Astrocyte (in vitro differentiated cells and primary cell): ENCODE measurements around the gene ISG15. TPM values are rescaled to one million over a fixed set of nuclear protein-coding genes. Genes with fewer than 3 reads are reported as not detected.

Source experiments
- DNase-seq: peaks from one replicate; pipeline ENCODE4 v3.0.0-alpha.2; 2010; ENCODE audit warnings: low read depth
- FAIRE-seq: peaks from 2 replicates; lab custom pipeline; 2011; peaks lifted over from hg19 to GRCh38; lab: Jason Lieb, UNC
- H2AFZ ChIP-seq: 2 replicates; pipeline ENCODE4 v1.6.0; 2012; ENCODE audit warnings: low read depth, low read length, inconsistent platforms
- H3K27ac ChIP-seq: 2 replicates; pipeline ENCODE4 v1.5.1; 2011; ENCODE audit warnings: low read depth, low read length, inconsistent platforms
- H3K27me3 ChIP-seq: 2 replicates; pipeline ENCODE4 v1.6.0; 2011; ENCODE audit warnings: low read length, inconsistent platforms; ENCODE audit not compliant: insufficient read depth
- H3K36me3 ChIP-seq: 2 replicates; pipeline ENCODE4 v1.5.1; 2011; ENCODE audit warnings: low read length, inconsistent platforms; ENCODE audit not compliant: insufficient read depth
- H3K4me1 ChIP-seq: 2 replicates; pipeline ENCODE4 v1.5.1; 2011; ENCODE audit warnings: low read length, inconsistent platforms; ENCODE audit not compliant: insufficient read depth
- H3K4me2 ChIP-seq: 2 replicates; pipeline ENCODE4 v1.6.0; 2012; ENCODE audit warnings: low read length, inconsistent platforms
- H3K4me3 ChIP-seq: 2 replicates; pipeline ENCODE4 v1.5.1; 2011; ENCODE audit warnings: low read depth, mild to moderate bottlenecking, low read length, inconsistent platforms; ENCODE audit not compliant: insufficient read depth
- H3K79me2 ChIP-seq: 2 replicates; pipeline ENCODE4 v1.6.0; 2012; ENCODE audit warnings: mild to moderate bottlenecking, low read length, inconsistent platforms; ENCODE audit not compliant: insufficient read depth
- H3K9ac ChIP-seq: 2 replicates; pipeline ENCODE4 v1.6.0; 2012; ENCODE audit warnings: mild to moderate bottlenecking, low read length, inconsistent platforms
- H3K9me3 ChIP-seq: 2 replicates; pipeline ENCODE4 v1.5.1; 2012; ENCODE audit warnings: low read depth, mild to moderate bottlenecking, low read length, inconsistent platforms; ENCODE audit not compliant: insufficient read depth
- H4K20me1 ChIP-seq: 2 replicates; pipeline ENCODE4 v1.6.0; 2012; ENCODE audit warnings: low read length, inconsistent platforms; ENCODE audit not compliant: insufficient read depth
- H3K27ac Mint-ChIP-seq: one replicate; pipeline ENCODE4 v1.8.0; 2021; ENCODE audit warnings: mild to moderate bottlenecking, mixed read lengths; ENCODE audit not compliant: unreplicated experiment
- H3K27me3 Mint-ChIP-seq: one replicate; pipeline ENCODE4 v1.8.0; 2021; ENCODE audit warnings: low read depth, mixed read lengths; ENCODE audit not compliant: unreplicated experiment
- H3K36me3 Mint-ChIP-seq: one replicate; pipeline ENCODE4 v1.8.0; 2021; ENCODE audit warnings: low read depth, mixed read lengths; ENCODE audit not compliant: unreplicated experiment
- H3K4me1 Mint-ChIP-seq: one replicate; pipeline ENCODE4 v1.8.0; 2021; ENCODE audit warnings: low read depth, mixed read lengths; ENCODE audit not compliant: unreplicated experiment
- H3K4me3 Mint-ChIP-seq: one replicate; pipeline ENCODE4 v1.8.0; 2021; ENCODE audit warnings: mild to moderate bottlenecking, moderate library complexity, mixed read lengths; ENCODE audit not compliant: unreplicated experiment
- H3K9me3 Mint-ChIP-seq: one replicate; pipeline ENCODE4 v1.8.0; 2021; ENCODE audit warnings: mild to moderate bottlenecking, mixed read lengths; ENCODE audit not compliant: unreplicated experiment
- CTCF ChIP-seq: IDR thresholded peaks from 2 replicates; pipeline ENCODE4 v1.5.1; 2011; ENCODE audit warnings: low read depth, mild to moderate bottlenecking, inconsistent platforms, low read length, moderate library complexity; ENCODE audit not compliant: insufficient read depth
- EZH2 ChIP-seq: IDR thresholded peaks from 2 replicates; pipeline ENCODE4 v1.6.1; 2012; ENCODE audit warnings: mild to moderate bottlenecking, low read length, inconsistent platforms; ENCODE audit not compliant: insufficient read depth
- total RNA-seq: library from RNA; stranded (reverse); gene quantifications from 2 replicates; pipeline ENCODE4 v1.2.1, GENCODE V29; 2021

The ISG15 gene
- total RNA-seq, 1 donor from 2014 or later, result 1,830 TPM

DNA sequence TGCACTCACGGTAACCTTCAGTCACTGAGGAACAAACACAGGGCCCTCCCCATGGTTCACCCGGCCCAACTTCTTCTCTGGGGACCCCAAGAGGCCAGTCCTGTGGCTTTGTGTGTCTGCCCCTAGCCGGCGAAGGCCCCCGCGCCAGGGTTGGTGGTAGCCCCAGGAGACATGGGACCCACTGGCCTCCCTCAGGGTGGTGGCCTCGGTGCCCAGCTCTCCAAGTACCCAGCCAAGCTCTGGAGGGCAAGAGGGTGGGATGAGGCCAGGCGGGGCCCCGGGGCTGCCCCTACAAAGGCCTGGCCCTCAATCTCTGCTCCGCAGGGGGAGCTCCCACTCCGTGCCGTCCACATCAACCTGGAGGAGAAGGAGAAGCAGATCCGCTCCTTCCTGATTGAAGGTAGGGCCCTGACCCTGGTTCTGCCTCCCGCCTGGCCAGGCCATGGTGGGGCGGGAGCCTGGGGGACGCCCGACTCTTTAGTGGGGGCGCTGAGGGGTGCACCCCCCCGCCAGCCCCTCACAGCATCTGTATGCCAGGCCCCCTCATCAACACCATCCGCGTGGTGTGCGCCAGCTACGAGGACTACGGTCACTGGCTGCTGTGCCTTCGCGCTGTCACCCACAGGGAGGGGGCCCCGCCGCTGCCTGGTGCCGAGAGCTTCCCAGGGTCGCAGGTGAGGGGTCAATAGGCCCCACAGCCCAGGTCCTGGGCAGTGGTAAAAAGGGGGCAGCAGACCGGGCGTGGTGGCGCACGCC is 41.4 kb upstream of the ISG15 start:
- H3K36me3 Mint-ChIP-seq, result peaks cover 5% of the 10 kb centered on the region
- Histone ChIP-seq H2AFZ (no peak overlapping the region), H4K20me1 (peaks cover 6% of the 10 kb centered on the region), H3K79me2 (no peaks in the 10 kb centered on the region), H3K9ac (no peak overlapping the region), H3K27me3 (no peaks in the 10 kb centered on the region), H3K36me3 (no peaks in the 10 kb centered on the region), H3K27ac (no peak overlapping the region), H3K4me3 (no peak overlapping the region), H3K4me1 (peaks cover 7% of the 10 kb centered on the region), H3K4me2 (no peak overlapping the region), H3K9me3 (no peaks in the 10 kb centered on the region)
- FAIRE-seq (no peak), DNase-seq (no peak)
- H3K4me3 Mint-ChIP-seq, result no peak overlapping the region
- no peak overlapping the region for H3K27ac Mint-ChIP-seq
- no peaks in the 10 kb centered on the region for H3K9me3 Mint-ChIP-seq
- H3K4me1 Mint-ChIP-seq, result no peaks in the 10 kb centered on the region
- H3K27me3 Mint-ChIP-seq, result peaks cover 23% of the 10 kb centered on the region
- TF ChIP-seq EZH2, result no peak
- no peak for TF ChIP-seq CTCF

DNA sequence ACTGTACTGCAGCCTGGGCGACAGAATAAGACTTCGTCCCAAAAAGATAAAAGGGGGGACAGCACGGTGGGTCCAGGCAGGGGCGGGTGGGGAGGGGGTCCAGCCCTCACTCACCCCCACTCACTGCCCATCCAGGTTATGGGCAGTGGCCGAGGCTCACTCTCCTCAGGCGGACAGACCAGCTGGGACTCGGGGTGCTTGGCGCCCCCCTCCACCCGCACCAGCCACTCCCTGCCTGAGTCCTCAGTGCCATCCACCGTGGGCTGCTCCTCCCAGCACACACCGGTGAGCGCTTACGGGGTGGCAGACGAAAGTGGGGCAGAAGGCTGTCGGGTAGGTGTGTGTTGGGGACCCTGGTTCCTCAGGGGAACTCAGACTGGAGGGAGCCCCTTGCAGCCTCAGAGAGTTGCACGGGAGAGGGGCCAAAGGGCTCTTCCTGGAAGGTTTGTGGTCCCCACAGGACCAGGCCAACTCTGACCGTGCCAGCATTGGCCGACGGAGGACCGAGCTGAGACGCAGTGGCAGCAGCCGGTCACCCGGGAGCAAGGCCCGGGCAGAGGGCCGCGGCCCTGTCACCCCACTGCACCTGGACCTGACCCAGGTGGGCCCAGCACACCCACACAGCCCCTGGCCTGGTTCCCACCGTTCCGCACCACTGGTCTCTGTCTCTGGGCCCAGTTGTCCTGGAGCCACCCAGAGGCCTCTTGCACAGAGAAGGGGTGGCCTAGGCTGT is 40.4 kb upstream of the ISG15 start:
- TF ChIP-seq EZH2 (no peak), CTCF (no peak)
- Histone ChIP-seq H3K4me2 (no peak overlapping the region), H2AFZ (no peak overlapping the region), H3K4me1 (no peaks in the 10 kb centered on the region), H3K9ac (no peak overlapping the region), H3K79me2 (no peaks in the 10 kb centered on the region), H3K4me3 (no peak overlapping the region), H4K20me1 (peaks cover 6% of the 10 kb centered on the region), H3K27me3 (no peaks in the 10 kb centered on the region), H3K27ac (no peak overlapping the region), H3K36me3 (no peaks in the 10 kb centered on the region), H3K9me3 (no peaks in the 10 kb centered on the region)
- Mint-ChIP-seq H3K36me3 (peaks cover 5% of the 10 kb centered on the region), H3K27me3 (peaks cover 23% of the 10 kb centered on the region), H3K27ac (no peak overlapping the region), H3K4me3 (no peak overlapping the region), H3K9me3 (no peaks in the 10 kb centered on the region), H3K4me1 (no peaks in the 10 kb centered on the region)
- no peak for FAIRE-seq
- no peak for DNase-seq
